OCI-LY1 (cell line): ENCODE results near the gene OSBPL5.

Experiments used
- H2AFZ ChIP-seq: fragments of 200-600 bp; sonication (generic), shearing (Covaris generic); 2 replicates; pipeline ENCODE4 v1.6.0; 2014; ENCODE audit warnings: antibody characterized with exemption, mild to moderate bottlenecking, low read length
- H3F3A ChIP-seq: fragments of 200-600 bp; sonication (generic), shearing (Covaris generic); 2 replicates; pipeline ENCODE4 v1.6.0; 2014; ENCODE audit warnings: mild to moderate bottlenecking, antibody characterized with exemption, low read length, moderate library complexity; ENCODE audit not compliant: insufficient read depth
- H3K27ac ChIP-seq: fragments of 200-600 bp; sonication (generic); 2 replicates; pipeline ENCODE4 v1.5.1; 2014; ENCODE audit warnings: low read length, mixed run types, mild to moderate bottlenecking, low read depth; ENCODE audit not compliant: poor library complexity, severe bottlenecking
- H3K27me3 ChIP-seq: fragments of 200-600 bp; sonication (generic); 2 replicates; pipeline ENCODE4 v1.6.0; 2014; ENCODE audit warnings: antibody characterized with exemption, mild to moderate bottlenecking, low read length, moderate library complexity; ENCODE audit not compliant: insufficient read depth
- H3K36me3 ChIP-seq: fragments of 200-600 bp; sonication (generic); 2 replicates; pipeline ENCODE4 v1.6.1; 2014; ENCODE audit warnings: mild to moderate bottlenecking, antibody characterized with exemption, low read length, moderate library complexity, mixed read lengths; ENCODE audit not compliant: insufficient read depth
- H3K4me1 ChIP-seq: fragments of 200-600 bp; sonication (generic); 2 replicates; pipeline ENCODE4 v1.5.1; 2014; ENCODE audit warnings: mild to moderate bottlenecking, low read length, moderate library complexity; ENCODE audit not compliant: insufficient read depth, severe bottlenecking
- H3K4me2 ChIP-seq: fragments of 200-600 bp; sonication (generic), shearing (Covaris generic); 2 replicates; pipeline ENCODE4 v1.6.1; 2014; ENCODE audit warnings: low read length
- H3K4me3 ChIP-seq: fragments of 200-600 bp; sonication (generic); 2 replicates; pipeline ENCODE4 v1.5.1; 2014; ENCODE audit warnings: low read length, low read depth, mild to moderate bottlenecking, mixed read lengths; ENCODE audit not compliant: poor library complexity, severe bottlenecking
- H3K79me2 ChIP-seq: fragments of 200-600 bp; shearing (Covaris generic); 2 replicates; pipeline ENCODE4 v1.6.1; 2016; ENCODE audit warnings: mixed run types, low read length, mixed read lengths; ENCODE audit not compliant: insufficient read depth
- H3K9ac ChIP-seq: fragments of 200-600 bp; sonication (generic), shearing (Covaris generic); 2 replicates; pipeline ENCODE4 v1.6.1; 2014; ENCODE audit warnings: mild to moderate bottlenecking, low read length, mixed read lengths
- H3K9me2 ChIP-seq: fragments of 200-600 bp; sonication (generic), shearing (Covaris generic); 2 replicates; pipeline ENCODE4 v1.6.1; 2014; ENCODE audit warnings: low read depth, mild to moderate bottlenecking, low read length, mixed read lengths
- H3K9me3 ChIP-seq: fragments of 200-600 bp; shearing (Covaris generic); 2 replicates; pipeline ENCODE4 v1.6.1; 2014; ENCODE audit warnings: low read length, mixed read lengths
- H4K20me1 ChIP-seq: fragments of 200-600 bp; sonication (generic), shearing (Covaris generic); 2 replicates; pipeline ENCODE4 v1.6.0; 2016; ENCODE audit warnings: mild to moderate bottlenecking, low read length; ENCODE audit not compliant: insufficient read depth
- CTCF ChIP-seq: fragments of 200-600 bp; sonication (generic), shearing (Covaris generic); IDR thresholded peaks from 2 replicates; pipeline ENCODE4 v1.5.1; 2017; ENCODE audit warnings: mild to moderate bottlenecking, antibody characterized with exemption, low read length, moderate library complexity, mixed read lengths
- EZH2 ChIP-seq: fragments of 200-600 bp; sonication (generic), shearing (Covaris generic); IDR thresholded peaks from 2 replicates; pipeline ENCODE4 v1.8.0; 2017; ENCODE audit warnings: borderline replicate concordance, mixed run types, mild to moderate bottlenecking, antibody characterized with exemption, low read length, moderate library complexity, mixed read lengths

OSBPL5 gene

GRCh38 chr11:3132271-3132781 is 32.8 kb downstream of the OSBPL5 start:
- H4K20me1 ChIP-seq = no peaks in the 10 kb centered on the region
- no peaks in the 10 kb centered on the region for H3K36me3 ChIP-seq
- H3K4me2 ChIP-seq = no peak overlapping the region

GRCh38 chr11:3131330-3131941 is 33.7 kb downstream of the OSBPL5 start:
- Histone ChIP-seq H3K4me3 (no peak overlapping the region), H3K9me2 (no peaks in the 10 kb centered on the region), H3F3A (no peaks in the 10 kb centered on the region), H3K27me3 (no peaks in the 10 kb centered on the region), H3K4me2 (no peak overlapping the region), H3K9me3 (no peaks in the 10 kb centered on the region), H2AFZ (no peak overlapping the region), H3K9ac (no peak overlapping the region), H3K4me1 (no peaks in the 10 kb centered on the region), H3K79me2 (no peaks in the 10 kb centered on the region), H3K36me3 (no peaks in the 10 kb centered on the region), H4K20me1 (no peaks in the 10 kb centered on the region), H3K27ac (no peak overlapping the region)
- no peak for TF ChIP-seq CTCF
- TF ChIP-seq EZH2 = no peak

More at GRCh38 chr11:3132271-3132781, 32.8 kb downstream of the OSBPL5 start:
- no peaks in the 10 kb centered on the region for H3K9me2 ChIP-seq
- TF ChIP-seq CTCF = no peak
- no peak for TF ChIP-seq EZH2
- no peak overlapping the region for H3K27ac ChIP-seq
- H3K27me3 ChIP-seq = no peaks in the 10 kb centered on the region
- H3K4me3 ChIP-seq = no peak overlapping the region
- no peaks in the 10 kb centered on the region for H3K4me1 ChIP-seq
- H2AFZ ChIP-seq = no peak overlapping the region
- no peak overlapping the region for H3K9ac ChIP-seq
- no peaks in the 10 kb centered on the region for H3K9me3 ChIP-seq
- no peaks in the 10 kb centered on the region for H3F3A ChIP-seq
- H3K79me2 ChIP-seq = no peaks in the 10 kb centered on the region

- H3K27me3 ChIP-seq = no peaks in the 10 kb centered on the region
- H2AFZ ChIP-seq = no peak overlapping the region
- H3F3A ChIP-seq = no peaks in the 10 kb centered on the region
- H3K79me2 ChIP-seq = no peaks in the 10 kb centered on the region
- H3K9ac ChIP-seq = no peak overlapping the region
- H3K27ac ChIP-seq = no peak overlapping the region
- no peak overlapping the region for H3K4me3 ChIP-seq
- no peaks in the 10 kb centered on the region for H3K9me3 ChIP-seq
- no peaks in the 10 kb centered on the region for H3K4me1 ChIP-seq
- no peak overlapping the region for H3K4me2 ChIP-seq
- H3K9me2 ChIP-seq = no peaks in the 10 kb centered on the region
- TF ChIP-seq CTCF = no peak
- TF ChIP-seq EZH2 = no peak
- no peaks in the 10 kb centered on the region for H3K36me3 ChIP-seq
- H4K20me1 ChIP-seq = no peaks in the 10 kb centered on the region
Observed at GRCh38 chr11:3130269-3131071, 34.6 kb downstream of the OSBPL5 start.
